Mammary microvascular endothelial cell (primary cell): ENCODE results near the gene HESX1. TPM values are rescaled to one million over a fixed set of nuclear protein-coding genes. Genes with fewer than 3 reads are reported as not detected.

ENCODE experiments used
- total RNA-seq: library from RNA; depleted of rRNA; stranded (reverse); fragments of >200 nt; gene quantifications from 2 replicates; pipeline ENCODE4 v1.2.3, GENCODE V29; 2015

HESX1 gene
- 0.94 TPM in 1 of 2 replicates, not detected in the other for total RNA-seq

DNA sequence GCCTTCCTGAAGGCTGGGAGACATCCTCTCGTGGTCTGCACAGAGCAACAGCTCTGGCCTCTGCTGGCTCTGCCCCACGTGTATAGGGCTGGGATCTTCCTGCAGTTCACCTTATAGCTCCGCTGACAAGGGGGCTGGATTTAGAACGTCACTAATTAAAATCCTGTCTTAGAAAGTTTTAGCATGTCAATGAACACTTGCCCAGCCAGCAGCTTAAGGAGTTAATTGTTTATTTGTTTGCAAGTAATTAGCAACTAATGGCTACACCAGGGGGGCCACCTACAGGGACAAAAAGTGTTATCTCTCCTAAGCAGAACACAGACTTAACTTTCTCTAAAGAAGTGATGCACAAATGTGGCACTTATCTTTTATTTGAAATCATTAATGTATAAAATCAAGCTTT, at the start of gene HESX1:
Gene HESX1 (minus strand): TSS at position 84 of the 403 bp plus-strand sequence. CDS start 60 bp downstream, at position 24.

DNA sequence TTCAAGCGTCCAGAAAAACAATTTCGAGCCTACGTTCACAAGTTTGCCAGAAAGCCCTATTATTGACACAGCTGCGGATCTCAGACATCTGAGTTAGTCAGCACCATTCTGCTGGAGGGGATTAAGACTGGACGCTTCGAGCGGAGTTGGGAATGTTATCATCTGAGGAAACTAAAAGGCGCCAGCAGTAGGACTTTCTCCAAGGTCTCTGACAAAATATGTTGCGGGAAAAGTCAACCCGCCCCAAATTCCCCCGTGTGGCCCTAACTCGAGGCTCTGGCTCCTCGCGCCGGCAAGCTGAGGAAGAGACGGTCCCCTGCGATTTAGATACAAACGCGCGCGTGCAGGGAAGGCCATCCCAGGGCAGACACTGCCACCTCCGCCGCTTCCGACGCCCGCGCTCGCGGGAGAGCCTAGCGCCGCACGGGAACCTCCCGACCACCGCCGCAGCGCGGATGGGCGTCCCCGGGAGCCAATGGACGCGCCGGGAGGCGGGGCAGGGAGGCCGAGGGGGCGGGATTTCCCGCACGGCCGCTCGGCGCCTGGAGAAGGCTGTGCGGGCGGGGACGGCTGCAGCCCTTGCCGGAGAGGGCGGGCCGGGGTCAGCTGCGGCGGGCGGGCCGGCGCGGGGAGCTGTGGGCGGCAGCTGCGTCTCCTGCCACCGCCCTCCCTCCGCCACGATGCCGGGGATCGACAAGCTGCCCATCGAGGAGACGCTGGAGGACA, 27.6 kb upstream of the HESX1 start, which contains the start of gene APPL1:
Gene APPL1 (plus strand): TSS at position 526 of the 726 bp plus-strand sequence. CDS start 155 bp downstream, at position 681.

GRCh38 chr3:57164657-57165573, 34.9 kb downstream of the HESX1 start, which contains the start of gene IL17RD:
TSS of gene IL17RD (minus strand) at chr3:57165353. CDS start at chr3:57165286, 67 bp downstream.

Other genes starting within 250 kb of the HESX1 start
- gene SPATA12, start 139.3 kb downstream of the HESX1 start, total RNA-seq: 0.13 and 0.15 TPM in 2 replicates
- 0.20 and 1.8 TPM in 2 replicates for gene IL17RD, start 34.6 kb downstream of the HESX1 start, total RNA-seq
- gene APPL1, start 27.8 kb upstream of the HESX1 start, total RNA-seq: 27.8 and 29.1 TPM in 2 replicates
- not detected in 2 replicates for gene ASB14, start 92.7 kb upstream of the HESX1 start, total RNA-seq